ENCODE data around the gene RNASE2.

GRCh38 chr14:20969336-20969735, 14.0 kb downstream of the RNASE2 start:
- no peak for TF ChIP-seq POLR2A (IDR thresholded peaks at IDR 0.05; ENCODE audit: low read length)
- no peak for TF ChIP-seq GATA1 (IDR thresholded peaks at IDR 0.05; ENCODE audit: low read depth, low read length)
